Astrocyte (in vitro differentiated cells and primary cell): ENCODE data around the gene NPC1L1. TPM values are rescaled to one million over a fixed set of nuclear protein-coding genes. Genes with fewer than 3 reads are reported as not detected.
A peak's percentile ranks its signal among the peaks of the same experiment; 100 is the strongest.

Experiments
- DNase-seq: peaks from one replicate; pipeline ENCODE4 v3.0.0-alpha.2; 2010; ENCODE audit warnings: low read depth
- FAIRE-seq: peaks from 2 replicates; lab custom pipeline; 2011; peaks lifted over from hg19 to GRCh38; lab: Jason Lieb, UNC
- H2AFZ ChIP-seq: 2 replicates; pipeline ENCODE4 v1.6.0; 2012; ENCODE audit warnings: low read depth, low read length, inconsistent platforms
- H3K27ac ChIP-seq: 2 replicates; pipeline ENCODE4 v1.5.1; 2011; ENCODE audit warnings: low read depth, low read length, inconsistent platforms
- H3K27me3 ChIP-seq: 2 replicates; pipeline ENCODE4 v1.6.0; 2011; ENCODE audit warnings: low read length, inconsistent platforms; ENCODE audit not compliant: insufficient read depth
- H3K36me3 ChIP-seq: 2 replicates; pipeline ENCODE4 v1.5.1; 2011; ENCODE audit warnings: low read length, inconsistent platforms; ENCODE audit not compliant: insufficient read depth
- H3K4me1 ChIP-seq: 2 replicates; pipeline ENCODE4 v1.5.1; 2011; ENCODE audit warnings: low read length, inconsistent platforms; ENCODE audit not compliant: insufficient read depth
- H3K4me2 ChIP-seq: 2 replicates; pipeline ENCODE4 v1.6.0; 2012; ENCODE audit warnings: low read length, inconsistent platforms
- H3K4me3 ChIP-seq: 2 replicates; pipeline ENCODE4 v1.5.1; 2011; ENCODE audit warnings: low read depth, mild to moderate bottlenecking, low read length, inconsistent platforms; ENCODE audit not compliant: insufficient read depth
- H3K79me2 ChIP-seq: 2 replicates; pipeline ENCODE4 v1.6.0; 2012; ENCODE audit warnings: mild to moderate bottlenecking, low read length, inconsistent platforms; ENCODE audit not compliant: insufficient read depth
- H3K9ac ChIP-seq: 2 replicates; pipeline ENCODE4 v1.6.0; 2012; ENCODE audit warnings: mild to moderate bottlenecking, low read length, inconsistent platforms
- H3K9me3 ChIP-seq: 2 replicates; pipeline ENCODE4 v1.5.1; 2012; ENCODE audit warnings: low read depth, mild to moderate bottlenecking, low read length, inconsistent platforms; ENCODE audit not compliant: insufficient read depth
- H4K20me1 ChIP-seq: 2 replicates; pipeline ENCODE4 v1.6.0; 2012; ENCODE audit warnings: low read length, inconsistent platforms; ENCODE audit not compliant: insufficient read depth
- H3K27ac Mint-ChIP-seq: one replicate; pipeline ENCODE4 v1.8.0; 2021; ENCODE audit warnings: mild to moderate bottlenecking, mixed read lengths; ENCODE audit not compliant: unreplicated experiment
- H3K27me3 Mint-ChIP-seq: one replicate; pipeline ENCODE4 v1.8.0; 2021; ENCODE audit warnings: low read depth, mixed read lengths; ENCODE audit not compliant: unreplicated experiment
- H3K36me3 Mint-ChIP-seq: one replicate; pipeline ENCODE4 v1.8.0; 2021; ENCODE audit warnings: low read depth, mixed read lengths; ENCODE audit not compliant: unreplicated experiment
- H3K4me1 Mint-ChIP-seq: one replicate; pipeline ENCODE4 v1.8.0; 2021; ENCODE audit warnings: low read depth, mixed read lengths; ENCODE audit not compliant: unreplicated experiment
- H3K4me3 Mint-ChIP-seq: one replicate; pipeline ENCODE4 v1.8.0; 2021; ENCODE audit warnings: mild to moderate bottlenecking, moderate library complexity, mixed read lengths; ENCODE audit not compliant: unreplicated experiment
- H3K9me3 Mint-ChIP-seq: one replicate; pipeline ENCODE4 v1.8.0; 2021; ENCODE audit warnings: mild to moderate bottlenecking, mixed read lengths; ENCODE audit not compliant: unreplicated experiment
- EZH2 ChIP-seq: IDR thresholded peaks from 2 replicates; pipeline ENCODE4 v1.6.1; 2012; ENCODE audit warnings: mild to moderate bottlenecking, low read length, inconsistent platforms; ENCODE audit not compliant: insufficient read depth
- total RNA-seq: library from RNA; stranded (reverse); gene quantifications from 2 replicates; pipeline ENCODE4 v1.2.1, GENCODE V29; 2021
- TF ChIP-seq, protein P1 (sequence below): IDR thresholded peaks from 2 replicates; pipeline ENCODE4 v1.5.1; 2011; ENCODE audit warnings: low read depth, mild to moderate bottlenecking, inconsistent platforms, low read length, moderate library complexity; ENCODE audit not compliant: insufficient read depth

The NPC1L1 gene
- total RNA-seq, 1 donor from 2014 or later: 0.07 TPM

DNA sequence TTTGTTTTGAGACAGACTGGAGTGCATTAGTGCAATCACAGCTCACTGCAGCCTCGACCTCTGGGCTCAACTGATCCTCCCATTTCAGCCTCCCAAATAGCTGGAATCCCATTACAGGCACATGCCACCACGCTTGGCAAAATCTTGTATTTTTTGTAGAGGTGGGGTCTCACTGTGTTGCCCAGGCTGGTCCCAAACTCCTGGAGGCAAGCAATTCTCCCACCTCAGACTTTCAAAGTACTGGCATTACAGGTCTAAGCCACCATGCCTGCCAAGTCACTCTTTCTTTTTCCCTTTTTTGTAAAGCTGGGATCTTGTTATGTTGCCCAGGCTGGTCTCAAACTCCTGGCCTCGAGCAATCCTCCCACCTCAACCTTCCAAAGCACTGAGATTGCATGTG, 8.3 kb upstream of the NPC1L1 start:
- DNase-seq (no peak), FAIRE-seq (no peak)
- Histone ChIP-seq H3K27ac (no peak overlapping the region), H3K36me3 (no peaks in the 10 kb centered on the region), H3K4me3 (no peak overlapping the region), H2AFZ (no peak overlapping the region), H4K20me1 (no peaks in the 10 kb centered on the region), H3K9me3 (no peaks in the 10 kb centered on the region), H3K9ac (no peak overlapping the region), H3K4me1 (no peaks in the 10 kb centered on the region), H3K79me2 (no peaks in the 10 kb centered on the region), H3K27me3 (peaks cover 3% of the 10 kb centered on the region), H3K4me2 (no peak overlapping the region)
- H3K27ac Mint-ChIP-seq: no peak overlapping the region
- H3K27me3 Mint-ChIP-seq: peaks cover 2% of the 10 kb centered on the region
- TF ChIP-seq, protein P1, sequence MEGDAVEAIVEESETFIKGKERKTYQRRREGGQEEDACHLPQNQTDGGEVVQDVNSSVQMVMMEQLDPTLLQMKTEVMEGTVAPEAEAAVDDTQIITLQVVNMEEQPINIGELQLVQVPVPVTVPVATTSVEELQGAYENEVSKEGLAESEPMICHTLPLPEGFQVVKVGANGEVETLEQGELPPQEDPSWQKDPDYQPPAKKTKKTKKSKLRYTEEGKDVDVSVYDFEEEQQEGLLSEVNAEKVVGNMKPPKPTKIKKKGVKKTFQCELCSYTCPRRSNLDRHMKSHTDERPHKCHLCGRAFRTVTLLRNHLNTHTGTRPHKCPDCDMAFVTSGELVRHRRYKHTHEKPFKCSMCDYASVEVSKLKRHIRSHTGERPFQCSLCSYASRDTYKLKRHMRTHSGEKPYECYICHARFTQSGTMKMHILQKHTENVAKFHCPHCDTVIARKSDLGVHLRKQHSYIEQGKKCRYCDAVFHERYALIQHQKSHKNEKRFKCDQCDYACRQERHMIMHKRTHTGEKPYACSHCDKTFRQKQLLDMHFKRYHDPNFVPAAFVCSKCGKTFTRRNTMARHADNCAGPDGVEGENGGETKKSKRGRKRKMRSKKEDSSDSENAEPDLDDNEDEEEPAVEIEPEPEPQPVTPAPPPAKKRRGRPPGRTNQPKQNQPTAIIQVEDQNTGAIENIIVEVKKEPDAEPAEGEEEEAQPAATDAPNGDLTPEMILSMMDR: no peak
- no peak for TF ChIP-seq EZH2
- H3K9me3 Mint-ChIP-seq: no peaks in the 10 kb centered on the region
- H3K36me3 Mint-ChIP-seq: no peaks in the 10 kb centered on the region
- no peaks in the 10 kb centered on the region for H3K4me1 Mint-ChIP-seq
- no peak overlapping the region for H3K4me3 Mint-ChIP-seq

DNA sequence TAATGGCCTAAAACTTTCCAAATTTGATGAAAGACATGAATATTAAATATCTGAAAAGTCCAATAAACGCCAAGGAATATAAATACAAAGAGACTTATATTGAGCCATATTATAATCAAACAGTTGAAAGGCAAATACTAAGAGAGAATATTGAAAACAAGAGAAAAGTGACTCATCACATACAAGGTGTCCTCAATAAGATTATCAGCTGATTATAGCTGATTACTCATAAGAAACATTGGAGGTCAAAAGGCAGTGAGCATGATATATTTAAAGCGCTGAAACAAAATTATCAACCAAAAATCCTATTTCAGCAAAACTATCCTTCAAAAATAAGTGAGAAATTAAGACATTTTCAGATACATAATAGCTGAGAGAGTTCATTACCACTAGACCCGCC, 7.8 kb upstream of the NPC1L1 start:
- Histone ChIP-seq H3K4me3 (no peak overlapping the region), H3K4me1 (no peaks in the 10 kb centered on the region), H3K9me3 (no peaks in the 10 kb centered on the region), H3K4me2 (no peak overlapping the region), H3K27ac (no peak overlapping the region), H3K36me3 (no peaks in the 10 kb centered on the region), H4K20me1 (no peaks in the 10 kb centered on the region), H2AFZ (no peak overlapping the region), H3K79me2 (no peaks in the 10 kb centered on the region), H3K9ac (no peak overlapping the region), H3K27me3 (peaks cover 3% of the 10 kb centered on the region)
- FAIRE-seq: no peak
- Mint-ChIP-seq H3K4me1 (no peaks in the 10 kb centered on the region), H3K36me3 (no peaks in the 10 kb centered on the region), H3K27ac (no peak overlapping the region), H3K4me3 (no peak overlapping the region), H3K9me3 (no peaks in the 10 kb centered on the region), H3K27me3 (peaks cover 4% of the 10 kb centered on the region)
- DNase-seq: no peak
- TF ChIP-seq, protein P1: no peak
- no peak for TF ChIP-seq EZH2

DNA sequence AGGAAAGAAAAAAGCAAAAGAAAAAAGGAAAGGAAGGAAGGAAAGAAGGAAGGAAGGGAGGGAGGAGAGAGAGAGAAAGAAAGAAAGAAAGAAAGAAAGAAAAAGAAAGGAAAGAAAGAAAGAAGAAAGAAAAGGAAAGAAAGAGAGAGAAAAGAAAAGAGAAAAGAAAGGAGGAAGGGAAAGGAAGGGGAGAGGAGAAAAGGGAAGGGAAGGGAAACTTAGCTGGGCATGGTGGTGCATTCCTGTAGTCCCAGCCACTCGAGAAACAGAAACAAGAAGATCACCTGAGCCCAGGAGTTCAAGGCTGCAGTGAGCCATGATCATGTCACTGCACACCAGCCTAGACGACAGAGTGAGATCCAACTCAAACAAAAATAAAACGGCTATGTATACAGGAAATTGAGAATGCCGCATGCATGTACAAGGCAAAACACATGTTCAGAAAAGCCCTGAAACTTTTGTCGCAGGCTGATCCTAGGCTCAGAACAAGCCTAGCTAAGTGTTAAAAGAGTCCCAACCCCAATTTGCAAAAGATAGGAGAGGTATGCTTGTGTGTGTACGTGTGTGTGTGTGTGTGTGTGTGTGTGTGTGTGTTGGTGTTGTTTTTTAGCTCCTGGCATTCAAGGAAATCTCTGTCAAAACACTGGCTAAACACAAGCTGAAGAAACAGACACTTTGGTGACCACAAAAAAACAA, 6.6 kb upstream of the NPC1L1 start:
- Histone ChIP-seq H3K4me3 (no peak overlapping the region), H3K27me3 (peaks cover 3% of the 10 kb centered on the region), H3K79me2 (no peaks in the 10 kb centered on the region), H3K27ac (no peak overlapping the region), H3K4me2 (peak overlapping the region; percentile 50), H3K9ac (no peak overlapping the region), H3K9me3 (no peaks in the 10 kb centered on the region), H2AFZ (no peak overlapping the region), H3K4me1 (no peaks in the 10 kb centered on the region), H4K20me1 (no peaks in the 10 kb centered on the region), H3K36me3 (no peaks in the 10 kb centered on the region)
- no peaks in the 10 kb centered on the region for H3K4me1 Mint-ChIP-seq
- H3K36me3 Mint-ChIP-seq: no peaks in the 10 kb centered on the region
- no peak overlapping the region for H3K27ac Mint-ChIP-seq
- peaks cover 6% of the 10 kb centered on the region for H3K27me3 Mint-ChIP-seq
- DNase-seq (no peak), FAIRE-seq (no peak)
- H3K9me3 Mint-ChIP-seq: no peaks in the 10 kb centered on the region
- no peak overlapping the region for H3K4me3 Mint-ChIP-seq
- TF ChIP-seq, protein P1: no peak
- TF ChIP-seq EZH2: no peak
